ENCODE data around the gene SPAG16.

DNA sequence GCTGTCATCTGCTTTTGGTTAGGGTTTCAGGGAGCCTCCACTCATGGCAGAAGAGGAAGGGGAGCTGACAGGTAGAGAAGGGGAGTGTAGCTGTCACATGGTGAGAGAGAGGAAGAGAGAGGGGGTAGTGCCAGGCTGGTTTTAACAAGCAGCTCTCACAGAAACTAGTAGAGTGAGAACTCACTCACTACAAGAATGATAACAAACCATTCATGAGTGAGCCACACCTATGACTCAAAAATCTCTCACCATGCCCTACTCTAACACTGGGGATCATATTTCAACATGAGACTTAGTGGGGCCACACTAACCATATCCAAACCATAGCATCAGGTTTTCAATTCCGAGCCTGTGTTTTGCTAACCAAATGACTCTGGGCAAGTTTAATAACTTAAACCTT is 851.7 kb downstream of the SPAG16 start:
- TF ChIP-seq EZH2 (IDR thresholded peaks at IDR 0.05; ENCODE audit: insufficient read depth, poor library complexity, severe bottlenecking) (no peak), EZH2phosphoT487 (IDR thresholded peaks at IDR 0.05; ENCODE audit: insufficient read depth, low read depth) (no peak)

Measured in GM23248 (cell line).